GM19324 (cell line): Measurements from ENCODE around the gene TMPRSS7.

ENCODE experiments used
- ATAC-seq: cut with Tn5 transposase; IDR thresholded peaks from one replicate; pipeline ENCODE4 v1.9.1; 2021; ENCODE audit warnings: mild to moderate bottlenecking, moderate library complexity; ENCODE audit not compliant: unreplicated experiment, low FRiP score

The TMPRSS7 gene

DNA sequence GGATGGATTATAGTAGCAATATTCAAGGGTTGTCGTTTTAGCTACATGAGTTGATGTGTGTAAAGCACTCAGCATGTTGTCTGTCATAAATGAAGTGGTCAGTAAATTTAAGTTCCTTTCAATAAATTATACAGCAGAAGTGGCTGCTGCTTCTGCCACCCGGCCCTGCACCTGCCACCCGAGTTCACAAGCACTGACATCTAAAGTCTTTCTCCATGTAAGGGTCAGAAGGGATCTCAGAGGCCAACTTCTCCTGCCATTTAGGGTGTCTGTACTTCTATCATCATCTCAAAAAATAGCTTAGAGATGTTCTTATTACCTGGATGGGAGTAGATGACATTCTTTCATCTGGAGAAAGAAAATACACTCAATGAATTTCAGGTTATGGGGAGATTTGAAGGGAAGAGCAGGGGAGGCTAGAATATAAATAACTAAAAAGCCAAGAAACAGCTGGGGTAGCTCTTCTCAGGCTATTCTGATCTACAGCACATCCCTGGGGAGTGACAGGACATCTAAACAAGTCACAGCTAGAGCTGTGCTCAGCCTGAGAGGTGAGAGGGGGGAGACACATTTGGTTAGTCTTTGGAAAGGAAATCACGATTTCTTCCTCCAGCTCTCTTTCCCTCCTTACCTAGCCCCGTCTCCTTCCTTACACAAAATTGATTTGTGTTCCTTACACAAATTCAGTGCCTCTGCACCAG, 90.5 kb downstream of the TMPRSS7 start:
- no peak for ATAC-seq

DNA sequence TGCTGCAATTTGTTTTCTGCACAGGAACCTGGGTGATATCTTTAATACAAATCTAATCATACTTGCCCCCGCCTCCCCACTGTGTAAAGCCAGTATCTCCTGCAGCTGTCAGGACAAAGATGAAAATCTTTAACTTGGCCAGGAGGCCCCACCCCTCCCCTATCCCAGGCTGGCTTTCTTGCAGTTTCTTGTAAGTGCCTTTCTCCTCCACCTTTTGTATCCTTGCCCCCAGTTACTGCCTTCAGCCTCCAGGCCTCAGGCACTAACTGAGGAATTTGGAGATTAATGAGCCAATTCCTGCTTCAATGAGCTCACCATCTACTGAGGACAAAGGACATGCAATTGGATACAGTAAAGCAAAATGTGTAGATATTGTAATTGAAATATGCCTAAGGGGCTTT, 92.0 kb downstream of the TMPRSS7 start:
- no peak for ATAC-seq

DNA sequence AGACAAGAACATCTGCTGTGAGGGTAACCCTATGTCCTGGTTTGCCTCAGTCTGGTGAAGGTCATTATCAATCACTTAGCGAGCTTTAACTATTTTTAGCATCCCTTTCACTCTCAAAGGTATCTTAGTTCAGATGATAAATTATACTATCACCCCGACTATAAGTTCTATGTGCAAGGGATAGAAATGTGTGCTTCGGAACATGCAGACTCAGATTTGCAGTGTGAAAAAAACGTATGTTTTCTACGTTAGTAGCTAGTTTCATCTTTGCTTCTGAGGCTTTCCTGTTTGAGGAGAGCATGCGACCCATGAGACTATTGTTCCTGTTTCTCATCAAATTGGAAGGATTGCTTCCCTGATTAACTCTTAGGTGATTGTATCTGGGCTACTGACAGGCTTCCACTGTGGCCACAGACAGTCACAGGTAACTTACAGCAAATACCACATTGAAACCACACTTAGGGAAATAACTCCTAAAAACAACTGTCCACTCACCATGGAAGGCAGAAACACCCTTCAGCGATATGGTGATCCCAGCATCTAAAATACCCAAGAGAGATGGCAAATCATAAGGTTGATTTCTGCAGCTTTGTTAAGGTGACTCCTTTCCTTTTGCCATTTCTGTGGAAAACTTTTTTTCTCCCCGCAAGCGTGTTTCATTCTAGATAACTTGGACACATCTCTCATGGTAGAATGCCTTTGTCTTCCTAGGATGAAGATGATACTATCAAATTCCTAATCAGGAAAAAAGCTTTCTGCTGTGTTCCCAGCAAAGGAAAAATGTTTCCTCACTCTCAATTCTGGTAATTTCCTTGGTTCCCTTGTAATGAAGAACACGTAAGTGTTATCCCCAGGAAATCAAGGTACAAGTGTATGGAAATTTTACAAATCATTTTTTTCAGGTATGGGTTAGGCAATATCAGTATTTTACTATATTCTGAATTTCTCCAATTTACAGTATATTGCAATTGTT, 93.3 kb downstream of the TMPRSS7 start:
- no peak for ATAC-seq

DNA sequence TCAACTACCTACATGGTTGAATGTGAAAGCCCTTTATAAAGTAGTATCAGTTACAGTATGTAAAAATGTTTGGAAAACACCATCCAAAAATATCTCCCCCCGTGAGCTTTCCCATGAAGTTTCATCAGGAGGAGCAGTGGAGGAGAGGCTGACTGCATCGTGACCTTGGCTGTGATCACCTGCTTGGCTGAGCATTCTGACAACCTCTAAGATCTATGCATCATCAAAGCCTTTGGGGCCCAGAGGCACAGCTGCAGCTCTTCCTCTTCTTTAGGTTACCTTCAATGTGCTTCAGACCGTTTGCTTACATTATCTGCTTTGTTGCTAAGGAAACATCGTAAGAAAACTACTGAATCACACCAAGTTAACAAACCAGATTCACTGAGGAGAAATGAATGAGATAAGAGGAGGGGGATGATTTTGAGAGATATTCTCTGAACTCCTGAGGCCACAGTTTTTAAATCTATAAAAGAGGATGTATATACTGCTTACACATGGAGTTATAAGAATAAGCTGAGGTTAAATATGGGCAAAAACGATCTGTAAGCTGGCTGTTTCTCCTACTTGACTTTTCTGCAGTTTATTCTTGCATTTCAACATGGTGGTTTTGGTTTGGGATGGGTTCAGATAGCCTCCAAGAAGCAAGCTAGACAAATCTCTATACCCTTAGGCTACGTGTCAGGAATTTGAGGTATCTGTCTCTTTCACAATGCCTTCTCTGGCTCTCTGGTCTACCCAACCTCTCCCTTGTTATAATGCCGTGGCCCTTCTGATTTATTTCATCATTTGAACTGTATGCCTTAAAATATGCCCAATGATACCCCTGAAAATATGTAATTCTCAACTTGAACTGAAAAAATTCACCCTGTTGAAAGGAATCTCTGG, 94.5 kb downstream of the TMPRSS7 start:
- ATAC-seq: no peak

DNA sequence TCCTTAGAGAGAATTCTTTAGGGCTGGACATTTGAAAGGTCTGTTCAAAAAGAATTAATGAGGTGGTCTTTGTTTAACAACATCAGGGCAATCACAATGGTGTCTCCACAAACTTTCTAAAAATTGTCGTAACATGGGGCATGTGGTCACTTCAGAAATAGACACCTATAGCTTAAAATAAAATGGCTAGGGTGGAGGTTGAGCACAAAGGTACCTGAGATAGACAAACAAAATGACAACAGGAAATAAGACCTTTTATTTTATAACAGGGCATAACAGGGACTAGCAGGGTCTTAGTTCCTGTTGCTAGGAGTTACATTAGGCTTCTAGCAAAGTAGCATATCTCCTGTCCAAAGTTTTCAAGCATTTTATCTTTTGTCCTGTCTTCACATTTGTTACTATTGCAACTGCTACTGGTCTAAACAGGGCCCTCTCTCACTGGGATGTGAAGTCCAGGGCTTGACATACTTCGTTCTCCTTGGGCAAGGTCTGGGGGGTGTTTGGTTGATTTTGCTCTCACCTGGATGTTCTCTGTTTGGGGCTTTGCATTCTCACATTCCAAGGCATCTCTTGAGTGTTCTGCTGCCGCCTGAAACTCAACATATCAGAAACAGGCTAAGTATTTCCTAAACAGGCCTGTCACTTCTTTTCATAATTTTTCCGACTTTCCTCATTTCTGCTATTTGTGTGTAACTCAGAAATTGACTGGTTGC, 95.5 kb downstream of the TMPRSS7 start:
- ATAC-seq: no peak

DNA sequence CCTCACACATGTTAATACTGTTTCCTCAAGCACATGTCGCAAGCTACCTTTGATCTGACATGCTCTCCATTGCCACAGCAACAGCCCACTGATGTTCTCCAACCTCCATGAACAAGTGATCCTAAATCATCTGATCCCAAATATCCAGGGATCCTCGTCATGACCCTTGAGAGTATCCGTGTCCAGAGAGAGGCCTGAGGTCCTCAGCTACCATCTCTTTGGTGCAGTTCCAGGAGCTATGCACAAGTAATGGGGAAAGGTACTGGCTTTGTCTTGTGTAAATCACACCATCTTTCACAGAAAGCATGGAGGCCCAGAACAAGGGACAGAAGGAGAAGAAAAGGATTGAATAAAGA, 96.1 kb downstream of the TMPRSS7 start:
- ATAC-seq: no peak
